Testis (tissue), 2 donors: ENCODE results near the gene COA3.

Source experiments
- CTCF ChIP-seq, 3 experiments: fragments of 450-650 bp in 2 of 3; fragments of 200-600 bp in 1 of 3; sonication (generic) in 1 of 3; IDR thresholded peaks; one replicate each; pipeline ENCODE4 v1.5.1; 2016 to 2019; ENCODE audit warnings: antibody characterized with exemption in 3 of 3, mild to moderate bottlenecking in 2 of 3, moderate library complexity in 1 of 3
- POLR2A ChIP-seq: fragments of 450-650 bp; IDR thresholded peaks from one replicate; pipeline ENCODE4 v1.6.1; 2017; ENCODE audit warnings: antibody characterized with exemption, mild to moderate bottlenecking, moderate library complexity

- no peak for TF ChIP-seq CTCF (IDR thresholded peaks at IDR 0.05)
- TF ChIP-seq POLR2A = no peak
These were observed 50.1 kb downstream of the COA3 start for GRCh38 chr17:42748202-42748907.
